Neural cell (in vitro differentiated cells): Measurements from ENCODE around the gene SSR2. TPM values are rescaled to one million over a fixed set of nuclear protein-coding genes. Genes with fewer than 3 reads are reported as not detected.

Source experiments
- H2AFZ ChIP-seq: fragments of 200-600, 300-800 bp; sonication (generic), shearing (Covaris generic); 2 replicates; pipeline ENCODE4 v1.6.0; 2014; ENCODE audit warnings: low read depth, mild to moderate bottlenecking, antibody characterized with exemption, low read length, moderate library complexity
- H3F3A ChIP-seq: fragments of 200-600 bp; shearing (Covaris generic); 2 replicates; pipeline ENCODE4 v1.6.1; 2016; ENCODE audit warnings: mild to moderate bottlenecking, moderate library complexity, mixed read lengths, antibody characterized with exemption, low read length; ENCODE audit not compliant: insufficient read depth, poor library complexity, severe bottlenecking
- H3K27ac ChIP-seq: fragments of 200-600, 300-800 bp; sonication (generic), shearing (Covaris generic); 2 replicates; pipeline ENCODE4 v1.5.1; 2014; ENCODE audit warnings: mild to moderate bottlenecking, low read length, moderate library complexity
- H3K27me3 ChIP-seq: fragments of 300-800, 200-600 bp; sonication (generic), shearing (Covaris generic); 2 replicates; pipeline ENCODE4 v1.6.0; 2014; ENCODE audit warnings: mild to moderate bottlenecking, low read depth, low read length, moderate library complexity; ENCODE audit not compliant: insufficient read depth
- H3K36me3 ChIP-seq: fragments of 300-800, 200-600 bp; sonication (generic), shearing (Covaris generic); 2 replicates; pipeline ENCODE4 v1.5.1; 2014; ENCODE audit warnings: mild to moderate bottlenecking, antibody characterized with exemption, low read length, moderate library complexity; ENCODE audit not compliant: insufficient read depth
- H3K4me2 ChIP-seq: fragments of 300-800, 200-600 bp; sonication (generic), shearing (Covaris generic); 2 replicates; pipeline ENCODE4 v1.6.0; 2014; ENCODE audit warnings: mild to moderate bottlenecking, low read length
- H3K4me3 ChIP-seq: fragments of 300-800, 200-600 bp; sonication (generic), shearing (Covaris generic); 2 replicates; pipeline ENCODE4 v1.5.1; 2014; ENCODE audit warnings: mild to moderate bottlenecking, low read length, moderate library complexity
- H3K79me2 ChIP-seq: fragments of 200-600 bp; shearing (Covaris generic); replicated peaks from 2 replicates; pipeline ENCODE4 v1.6.0; 2014; ENCODE audit warnings: mild to moderate bottlenecking, low read length, moderate library complexity; ENCODE audit not compliant: insufficient read depth
- H3K9ac ChIP-seq: fragments of 300-800, 200-600 bp; sonication (generic), shearing (Covaris generic); 2 replicates; pipeline ENCODE4 v1.6.1; 2016; ENCODE audit warnings: mild to moderate bottlenecking, low read length, mixed read lengths
- H3K9me2 ChIP-seq: fragments of 200-600 bp; shearing (Covaris generic); 2 replicates; pipeline ENCODE4 v1.6.1; 2016; ENCODE audit warnings: mild to moderate bottlenecking, low read length, mixed read lengths; ENCODE audit not compliant: insufficient read depth
- H3K9me3 ChIP-seq: fragments of 200-600, 300-800 bp; sonication (generic), shearing (Covaris generic); 2 replicates; pipeline ENCODE4 v1.6.1; 2016; ENCODE audit warnings: mild to moderate bottlenecking, mixed run types, low read length, moderate library complexity, mixed read lengths
- H4K20me1 ChIP-seq: fragments of 200-600 bp; shearing (Covaris generic); 2 replicates; pipeline ENCODE4 v1.6.1; 2016; ENCODE audit warnings: mild to moderate bottlenecking, mixed run types; ENCODE audit not compliant: insufficient read depth
- CTCF ChIP-seq: fragments of 450-650 bp; IDR thresholded peaks from 2 replicates; pipeline ENCODE4 v1.5.1; 2014; ENCODE audit warnings: antibody characterized with exemption, mild to moderate bottlenecking, moderate library complexity; ENCODE audit not compliant: poor library complexity, severe bottlenecking
- EP300 ChIP-seq: fragments of 450-650 bp; conservative IDR thresholded peaks from 2 replicates; pipeline ENCODE4 v1.6.1; 2014; ENCODE audit warnings: antibody characterized with exemption, mild to moderate bottlenecking, moderate library complexity; ENCODE audit not compliant: poor library complexity, severe bottlenecking
- EZH2 ChIP-seq: fragments of 200-600, 300-800 bp; shearing (Covaris generic), sonication (generic); IDR thresholded peaks from 2 replicates; pipeline ENCODE4 v1.6.1; 2014; ENCODE audit warnings: antibody characterized with exemption, low read length, borderline replicate concordance, mild to moderate bottlenecking; ENCODE audit not compliant: insufficient read depth, poor library complexity, severe bottlenecking
- MXI1 ChIP-seq: fragments of 450-650 bp; conservative IDR thresholded peaks from 2 replicates; pipeline ENCODE4 v1.6.1; 2014; ENCODE audit warnings: antibody characterized with exemption, mild to moderate bottlenecking; ENCODE audit not compliant: poor library complexity, severe bottlenecking
- POLR2AphosphoS5 ChIP-seq: IDR thresholded peaks from 2 replicates; pipeline ENCODE4 v1.6.1; 2012
- RAD21 ChIP-seq: fragments of 450-650 bp; conservative IDR thresholded peaks from 2 replicates; pipeline ENCODE4 v1.6.1; 2014; ENCODE audit warnings: antibody characterized with exemption, mild to moderate bottlenecking, moderate library complexity
- REST ChIP-seq: IDR thresholded peaks from 2 replicates; pipeline ENCODE4 v1.6.1; 2012; ENCODE audit warnings: borderline replicate concordance
- SMC3 ChIP-seq: fragments of 450-650 bp; conservative IDR thresholded peaks from 2 replicates; pipeline ENCODE4 v1.6.1; 2014; ENCODE audit warnings: antibody characterized with exemption, mild to moderate bottlenecking, moderate library complexity; ENCODE audit not compliant: poor library complexity
- TAF1 ChIP-seq: IDR thresholded peaks from 2 replicates; pipeline ENCODE4 v1.6.1; 2012; ENCODE audit warnings: low read depth
- polyA plus RNA-seq: library from polyadenylated mRNA; depleted of rRNA; stranded (reverse); fragments of >200 nt; gene quantifications from 2 replicates; pipeline ENCODE4 v1.2.3, GENCODE V29; 2014

SSR2 gene
- polyA plus RNA-seq, 1 donor from 2014 or later = 473 TPM

- Histone ChIP-seq H3K9ac (no peak overlapping the region), H3K27me3 (no peaks in the 10 kb centered on the region), H3K79me2 (peaks cover 25% of the 10 kb centered on the region), H3K9me2 (no peaks in the 10 kb centered on the region), H3K4me3 (no peak overlapping the region), H4K20me1 (no peaks in the 10 kb centered on the region), H3F3A (peaks cover 6% of the 10 kb centered on the region), H2AFZ (no peak overlapping the region), H3K27ac (no peak overlapping the region), H3K9me3 (no peaks in the 10 kb centered on the region), H3K4me2 (no peak overlapping the region), H3K36me3 (no peaks in the 10 kb centered on the region)
- TF ChIP-seq EZH2 = no peak
These were observed 39.3 kb downstream of the SSR2 start for GRCh38 chr1:155981266-155982088.

GRCh38 chr1:155979597-155980343 lies 41.0 kb downstream of the SSR2 start:
- Histone ChIP-seq H3K27me3 (no peaks in the 10 kb centered on the region), H3K9ac (no peak overlapping the region), H3K36me3 (no peaks in the 10 kb centered on the region), H3K4me2 (no peak overlapping the region), H3K9me3 (no peaks in the 10 kb centered on the region), H3K79me2 (peaks cover 42% of the 10 kb centered on the region), H2AFZ (no peak overlapping the region), H3K9me2 (no peaks in the 10 kb centered on the region), H3F3A (peaks cover 6% of the 10 kb centered on the region), H4K20me1 (no peaks in the 10 kb centered on the region), H3K4me3 (no peak overlapping the region), H3K27ac (no peak overlapping the region)
- TF ChIP-seq POLR2AphosphoS5 (no peak), TAF1 (no peak), CTCF (no peak), EZH2 (no peak), SMC3 (no peak), EP300 (no peak), REST (no peak), RAD21 (no peak), MXI1 (no peak)
